Measurements from ENCODE around the gene LRRC57.

The LRRC57 gene

DNA sequence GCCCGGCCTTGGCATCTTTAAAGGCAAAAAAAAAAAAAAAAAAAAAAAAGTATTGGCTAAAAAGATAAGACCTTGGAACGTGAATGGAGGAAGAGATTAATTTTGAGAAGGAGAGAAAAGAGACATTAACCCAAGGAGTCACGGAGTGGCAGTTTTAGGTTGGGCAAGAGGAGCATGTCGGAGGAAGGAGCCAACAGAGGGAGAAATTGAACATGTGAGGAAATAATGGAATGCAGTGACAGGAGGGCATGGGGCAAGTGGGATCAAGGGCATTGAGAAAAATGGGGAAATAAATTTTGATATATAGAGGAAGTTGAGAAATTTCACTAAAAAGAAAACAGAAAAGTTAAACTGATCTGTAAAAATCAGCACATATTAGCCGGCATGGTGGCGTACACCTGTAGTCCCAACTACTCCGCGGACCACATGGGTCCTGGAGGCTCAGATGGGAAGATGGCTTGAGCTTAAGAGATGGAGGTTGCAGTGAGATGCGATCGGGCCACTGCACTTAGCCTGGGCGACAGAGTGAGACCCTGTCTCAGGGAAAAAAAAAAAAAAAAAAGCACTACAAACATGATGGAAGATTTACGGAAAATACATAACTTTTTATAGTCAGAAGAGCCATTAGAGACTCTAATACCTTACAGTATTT is 1.3 kb upstream of the LRRC57 start:
- DNase-seq: no peak

- DNase-seq: no peak
Measured at GRCh38 chr15:42549032-42549491, 469 bp upstream of the LRRC57 start.

DNA sequence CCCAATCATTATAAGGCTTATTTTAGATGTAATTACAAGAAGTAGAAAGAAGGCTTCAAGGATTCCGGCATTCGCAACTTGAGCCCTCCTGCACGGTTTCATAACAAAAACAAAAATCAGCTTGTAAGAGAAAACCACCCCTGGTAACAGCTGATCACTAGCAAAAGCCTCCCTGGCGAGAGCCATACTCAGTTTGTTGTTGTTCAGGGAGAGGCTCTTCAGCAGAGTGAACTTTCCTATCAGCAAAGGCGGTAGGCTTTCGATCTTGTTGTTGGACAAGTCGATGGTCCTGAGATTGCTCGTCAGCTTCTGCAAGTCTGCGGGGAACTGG is 710 bp downstream of the LRRC57 start:
- DNase-seq: no peak

- DNase-seq: no peak
Measured at GRCh38 chr15:42544853-42545629, 3.6 kb downstream of the LRRC57 start.

- DNase-seq: no peak
Measured at GRCh38 chr15:42533246-42533645, 15.3 kb downstream of the LRRC57 start.

DNA sequence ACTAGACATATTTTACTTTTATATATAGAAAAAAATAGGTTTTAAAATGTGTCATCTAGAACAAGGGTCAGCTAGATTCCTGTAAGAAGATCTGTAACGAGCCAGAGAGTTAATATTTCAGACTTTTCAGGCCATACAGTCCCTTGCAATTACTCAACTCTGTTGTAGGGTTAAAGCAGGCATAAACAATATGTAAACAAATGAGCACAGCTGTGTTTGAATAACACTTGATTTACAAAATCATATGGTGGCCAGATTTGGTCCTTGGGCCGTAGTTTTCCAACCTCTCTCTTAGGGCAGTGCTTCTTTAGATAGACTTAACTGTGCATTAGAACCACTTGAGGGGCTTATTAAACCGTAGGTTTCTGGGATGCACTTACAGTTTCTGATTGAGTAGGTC is 19.6 kb downstream of the LRRC57 start:
- no peak for DNase-seq

- no peak for DNase-seq
Measured at GRCh38 chr15:42523331-42523730, 25.3 kb downstream of the LRRC57 start.

- DNase-seq: no peak
Measured at GRCh38 chr15:42511007-42511391, 37.6 kb downstream of the LRRC57 start.

DNA sequence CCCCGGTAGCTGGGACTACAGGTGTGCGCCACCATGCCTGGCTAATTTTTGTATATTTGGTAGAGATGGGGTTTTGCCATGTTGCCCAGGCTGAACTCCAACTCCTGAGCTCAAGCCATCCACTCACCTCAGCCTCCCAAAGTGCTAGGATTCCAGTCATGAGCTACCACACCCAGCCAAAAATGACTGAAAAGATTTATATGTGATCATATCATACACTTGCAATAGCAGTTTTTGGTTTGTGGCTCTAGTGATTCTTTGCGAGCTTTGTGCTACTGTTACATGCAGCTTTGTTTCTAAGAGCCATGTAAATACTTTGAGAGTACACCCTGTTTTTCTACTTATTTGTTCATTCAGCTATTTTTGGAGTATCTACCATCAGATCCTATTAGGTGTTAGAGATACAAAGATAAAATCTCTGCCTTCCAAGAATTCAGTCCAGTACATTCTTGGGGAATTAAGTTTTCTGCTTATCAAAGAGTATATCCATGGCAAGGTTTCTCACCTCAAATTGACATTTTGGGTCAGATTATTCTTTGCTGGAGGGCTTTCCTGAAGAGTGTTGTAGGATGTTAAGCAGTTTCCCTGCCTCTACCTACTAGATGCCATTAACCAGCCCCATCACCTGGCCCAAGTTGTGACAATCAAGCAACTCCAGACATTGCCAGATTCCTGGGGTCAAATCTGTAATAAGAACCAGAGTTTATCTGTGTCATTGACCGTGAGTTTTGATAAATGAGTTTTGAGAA is 38.2 kb downstream of the LRRC57 start:
- no peak for DNase-seq

DNA sequence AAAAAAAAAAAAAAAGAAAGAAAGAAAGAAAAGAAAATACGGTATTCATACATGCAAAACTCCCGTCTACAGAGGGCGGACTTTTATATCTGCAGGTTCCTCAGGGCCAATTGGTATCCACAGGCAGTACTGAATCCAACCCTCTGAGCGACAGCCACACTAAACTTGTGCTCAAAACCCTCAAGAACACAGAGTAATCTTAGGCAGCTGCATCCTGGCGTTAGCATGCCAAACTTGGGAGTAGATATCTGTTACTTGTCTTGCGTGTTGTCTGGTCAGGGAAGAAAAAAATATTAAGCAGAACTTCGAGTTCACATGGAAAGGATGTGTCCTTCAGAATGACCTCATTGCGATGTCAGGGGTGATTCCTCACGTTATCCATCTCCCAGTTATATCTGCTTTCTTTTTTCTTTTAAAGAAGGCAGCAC is 40.3 kb downstream of the LRRC57 start:
- no peak for DNase-seq

GRCh38 chr15:42507514-42507913 is 41.1 kb downstream of the LRRC57 start:
- no peak for DNase-seq

DNA sequence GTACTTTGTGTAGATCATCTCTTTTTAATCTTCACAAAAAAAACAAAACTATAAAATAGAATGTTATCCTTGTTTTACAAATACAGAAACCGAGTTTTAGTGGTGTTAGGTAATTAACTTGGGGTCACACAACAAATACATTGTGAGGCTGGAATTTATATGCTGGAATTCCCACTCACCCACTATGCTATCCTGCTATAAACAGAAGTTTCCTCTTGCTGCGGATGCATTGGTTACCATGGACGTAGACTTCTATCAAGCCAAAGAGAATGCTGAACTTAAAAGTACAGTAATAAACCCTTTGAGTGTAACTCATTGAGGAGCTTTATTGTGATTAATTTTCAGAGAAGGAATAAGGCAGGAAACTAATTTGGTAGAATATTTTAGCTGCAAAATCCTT is 44.0 kb downstream of the LRRC57 start:
- no peak for DNase-seq

- no peak for DNase-seq
Measured at GRCh38 chr15:42503825-42504224, 44.8 kb downstream of the LRRC57 start.

- DNase-seq: no peak
Measured at GRCh38 chr15:42502477-42502876, 46.1 kb downstream of the LRRC57 start.

DNA sequence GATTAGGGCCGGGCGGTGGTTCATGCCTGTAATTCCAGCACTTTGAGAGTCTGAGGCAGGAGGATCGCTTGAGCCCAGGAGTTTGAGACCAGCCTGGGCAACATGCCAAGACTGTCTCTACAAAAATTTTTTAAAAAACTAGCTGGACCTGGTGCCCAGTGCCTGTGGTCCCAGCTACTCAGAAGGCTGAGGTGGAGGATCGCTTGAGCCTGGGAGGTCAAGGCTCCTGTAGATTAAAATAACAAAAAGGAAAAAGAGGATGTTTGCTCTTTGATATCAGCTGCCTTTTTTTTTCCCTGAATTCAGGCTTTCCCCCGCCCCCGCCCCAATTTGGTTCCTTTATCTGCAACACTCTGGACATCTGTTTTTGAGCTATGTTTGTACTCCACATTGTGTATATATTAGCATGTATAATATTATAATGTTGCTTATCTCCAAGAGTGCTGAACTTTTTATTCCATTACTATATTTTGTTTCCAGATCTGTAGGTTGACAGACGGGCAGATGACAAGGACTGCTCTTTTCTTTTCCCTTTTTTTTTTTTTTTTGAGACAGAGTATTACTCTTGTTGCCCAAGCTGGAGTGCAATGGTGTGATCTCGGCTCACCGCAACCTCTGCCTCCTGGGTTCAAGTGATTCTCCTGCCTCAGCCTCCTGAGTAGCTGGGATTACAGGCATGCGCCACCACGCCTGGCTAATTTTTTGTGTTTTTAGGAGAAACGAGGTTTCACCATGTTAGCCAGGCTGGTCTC is 48.6 kb downstream of the LRRC57 start:
- no peak for DNase-seq

- no peak for DNase-seq
Measured at GRCh38 chr15:42498212-42499068, 50.2 kb downstream of the LRRC57 start.

DNA sequence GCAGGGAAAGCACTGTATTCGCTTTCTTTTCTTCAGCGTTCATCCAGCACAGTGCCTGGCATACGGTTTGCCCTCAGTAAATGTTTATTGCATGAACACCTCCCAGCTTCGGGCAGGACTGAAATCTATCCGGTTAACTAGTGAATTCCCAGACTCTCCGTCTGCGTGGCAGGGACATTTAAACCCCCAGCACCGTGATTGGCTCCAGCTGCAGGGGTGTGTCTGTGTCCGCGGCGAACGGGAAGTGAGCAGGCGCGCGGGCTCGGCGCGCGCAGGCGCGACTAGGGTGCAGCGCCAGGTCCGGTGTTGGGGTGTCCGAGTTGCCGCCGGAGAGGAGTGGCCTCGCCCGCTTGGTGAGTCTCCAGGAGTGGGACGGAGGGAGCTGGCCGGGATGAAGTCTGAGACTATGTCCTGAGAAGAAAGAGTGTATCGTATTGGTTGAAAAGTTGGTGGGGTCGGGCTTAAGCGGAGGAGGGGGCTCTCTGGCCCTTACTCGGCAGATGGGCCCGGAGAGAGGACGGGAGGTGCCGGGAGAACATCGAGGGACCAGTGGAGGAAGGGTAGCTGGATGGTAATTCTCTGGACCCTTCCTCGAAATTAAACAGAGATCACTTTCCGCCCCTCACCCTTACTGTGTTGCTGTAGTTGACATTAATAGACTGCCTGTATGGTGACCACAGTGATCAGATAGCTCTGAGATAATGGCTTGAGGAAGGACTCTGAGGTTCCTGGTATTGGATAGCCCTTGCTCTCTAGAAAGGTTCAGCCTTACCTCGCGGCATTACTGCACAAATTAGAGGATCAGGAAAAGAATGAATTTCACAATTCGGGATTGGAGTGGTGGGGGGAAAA is 53.0 kb downstream of the LRRC57 start, which contains the start of gene SNAP23:
TSS of gene SNAP23 (plus strand) at position 274 of the 852 bp plus-strand sequence. CDS start 16,213 bp downstream, outside the sequence.
- peak; percentile 94 for DNase-seq

DNA sequence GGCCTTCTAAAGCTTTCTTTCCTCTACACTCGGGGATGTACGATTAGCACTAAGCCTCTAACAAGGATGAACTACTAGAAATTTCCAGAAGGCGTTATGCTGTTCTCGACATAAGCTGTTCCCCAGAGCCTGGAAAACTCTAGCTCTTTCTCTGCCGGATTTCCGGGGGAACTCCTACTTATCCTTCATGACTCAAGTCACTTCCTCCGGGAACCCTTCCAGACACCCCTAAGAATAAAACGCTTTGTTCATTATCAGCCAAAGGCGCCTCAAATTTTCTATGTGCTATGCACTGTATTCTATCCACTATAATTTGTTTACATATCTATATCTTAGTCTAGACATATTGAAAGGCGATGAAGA is 53.6 kb downstream of the LRRC57 start:
- no peak for DNase-seq

GRCh38 chr15:42493679-42494078 is 54.9 kb downstream of the LRRC57 start:
- no peak for DNase-seq

DNA sequence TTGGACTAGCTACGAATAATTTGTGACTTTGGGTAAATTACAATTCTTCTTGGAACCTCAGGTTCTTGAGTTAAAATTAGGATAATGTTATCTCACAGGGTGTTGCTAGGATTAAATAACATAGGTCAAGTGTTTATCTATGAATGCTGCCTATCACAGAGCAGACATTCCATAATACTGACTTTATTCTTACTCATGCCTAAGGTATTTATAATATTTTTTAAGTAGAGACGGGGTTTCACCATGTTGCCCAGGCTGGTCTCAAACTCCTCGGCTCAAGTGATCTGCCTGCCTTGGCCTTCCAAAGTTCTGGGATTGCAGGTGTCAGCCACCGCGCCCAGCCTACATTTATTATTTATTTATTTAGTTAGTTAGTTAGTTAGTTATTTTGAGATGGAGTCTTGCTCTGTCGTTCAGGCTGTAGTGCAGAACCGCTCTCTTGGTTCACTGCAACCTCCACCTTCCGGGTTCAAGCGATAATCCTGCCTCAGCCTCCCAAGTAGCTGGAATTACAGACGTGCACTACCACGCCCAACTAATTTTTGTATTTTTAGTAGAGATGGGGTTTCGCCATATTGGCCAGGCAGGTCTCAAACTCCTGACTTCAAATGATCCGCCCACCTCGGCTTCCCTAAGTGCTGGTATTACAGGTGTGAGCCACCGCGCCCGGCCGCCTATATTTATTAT is 56.9 kb downstream of the LRRC57 start:
- no peak for DNase-seq

Measured in right forelimb (tissue), 1 donor.